Measurements from ENCODE around the gene ZNF44. TPM values are rescaled to one million over a fixed set of nuclear protein-coding genes. Genes with fewer than 3 reads are reported as not detected.

ZNF44 gene
- total and polyA plus RNA-seq, 2 experiments from 2014 or later: 4.1 to 4.3 TPM

GRCh38 chr19:12244370-12244769 lies 50.3 kb downstream of the ZNF44 start:
- Histone ChIP-seq H3K4me2 (no peak overlapping the region), H3K27me3 (ENCODE audit: insufficient read depth) (no peaks in the 10 kb centered on the region), H3K27ac (ENCODE audit: low read depth) (no peak overlapping the region), H3K4me3 (no peak overlapping the region), H2AFZ (no peak overlapping the region), H3F3A (replicated peaks; ENCODE audit: low read depth) (no peaks in the 10 kb centered on the region), H3K4me1 (ENCODE audit: insufficient read depth) (no peaks in the 10 kb centered on the region), H3K9me2 (ENCODE audit: insufficient read depth) (no peaks in the 10 kb centered on the region), H4K20me1 (replicated peaks; ENCODE audit: insufficient read depth) (no peaks in the 10 kb centered on the region), H3K36me3 (ENCODE audit: insufficient read depth) (no peaks in the 10 kb centered on the region), H3K79me2 (replicated peaks; ENCODE audit: insufficient read depth) (no peaks in the 10 kb centered on the region)
- TF ChIP-seq POLR2AphosphoS5 (IDR thresholded peaks at IDR 0.05; ENCODE audit: low read depth) (no peak), CTCF (conservative IDR thresholded peaks at IDR 0.05; ENCODE audit: low read depth in 2 of 2) (peak; percentile 49 to 57), NANOG (IDR thresholded peaks at IDR 0.05; ENCODE audit: borderline replicate concordance) (no peak), JUNB (IDR thresholded peaks at IDR 0.05; ENCODE audit: unreplicated experiment) (no peak)
- Mint-ChIP-seq H3K4me3 (no peak overlapping the region), H3K27me3 (ENCODE audit: insufficient read depth, low read depth, poor library complexity) (no peaks in the 10 kb centered on the region), H3K9me3 (peaks cover 87% of the 10 kb centered on the region), H3K27ac (no peak overlapping the region), H3K36me3 (ENCODE audit: low read depth) (peaks cover 20% of the 10 kb centered on the region), H3K4me1 (no peaks in the 10 kb centered on the region)
- ATAC-seq: no peak
- peak; percentile 48 for DNase-seq (ENCODE audit: low spot score)

GRCh38 chr19:12237143-12237839 lies 57.4 kb downstream of the ZNF44 start:
- no peak overlapping the region for H3K4me3 ChIP-seq
- Mint-ChIP-seq H3K27me3 (ENCODE audit: insufficient read depth, low read depth, poor library complexity) (no peaks in the 10 kb centered on the region), H3K27ac (no peak overlapping the region), H3K9me3 (peaks cover 92% of the 10 kb centered on the region), H3K4me1 (no peaks in the 10 kb centered on the region), H3K36me3 (ENCODE audit: low read depth) (peaks cover 49% of the 10 kb centered on the region), H3K4me3 (no peak overlapping the region)
- peak; percentile 26 for DNase-seq (ENCODE audit: low spot score)
- H4K20me1 ChIP-seq (replicated peaks; ENCODE audit: insufficient read depth): no peaks in the 10 kb centered on the region
- no peak overlapping the region for H2AFZ ChIP-seq
- no peaks in the 10 kb centered on the region for H3F3A ChIP-seq (replicated peaks; ENCODE audit: low read depth)
- H3K4me1 ChIP-seq (ENCODE audit: insufficient read depth): peaks cover 5% of the 10 kb centered on the region; the same call in 1 of the 2 replicates
- H3K27ac ChIP-seq (ENCODE audit: low read depth): no peak overlapping the region
- no peaks in the 10 kb centered on the region for H3K9me2 ChIP-seq (ENCODE audit: insufficient read depth)
- TF ChIP-seq EZH2phosphoT487 (IDR thresholded peaks at IDR 0.05; ENCODE audit: unreplicated experiment) (no peak), ETS1 (IDR thresholded peaks at IDR 0.05) (no peak), ZNF331 (CRISPR knock-in tag; IDR thresholded peaks at IDR 0.05; ENCODE audit: low read depth) (no peak), POLR2AphosphoS5 (IDR thresholded peaks at IDR 0.05; ENCODE audit: low read depth) (no peak), REST (IDR thresholded peaks at IDR 0.05; ENCODE audit: unreplicated experiment) (no peak), JUNB (IDR thresholded peaks at IDR 0.05; ENCODE audit: unreplicated experiment) (no peak), EZH2 (IDR thresholded peaks at IDR 0.05; ENCODE audit: low read depth, unreplicated experiment) (no peak)
- H3K79me2 ChIP-seq (replicated peaks; ENCODE audit: insufficient read depth): no peaks in the 10 kb centered on the region
- no peaks in the 10 kb centered on the region for H3K27me3 ChIP-seq (ENCODE audit: insufficient read depth)
- no peak overlapping the region for H3K4me2 ChIP-seq
- no peak for ATAC-seq
- H3K36me3 ChIP-seq (ENCODE audit: insufficient read depth): no peaks in the 10 kb centered on the region

Data from GM23338 (cell line).